Naive thymus-derived CD4-positive, alpha-beta T cell (primary cell): Measurements from ENCODE around the gene ZNF546. TPM values are rescaled to one million over a fixed set of nuclear protein-coding genes. Genes with fewer than 3 reads are reported as not detected.
"Not testable (repeated sequence)": the region's sequence is repeated elsewhere in the genome, so short reads cannot be mapped to it uniquely, and the experiment has no call there.

ENCODE experiments used
- ATAC-seq: fragments of 150-1000 bp; cut with Tn5 transposase; 2 replicates; pipeline ENCODE4 v1.10.0; 2021; ENCODE audit warnings: mild to moderate bottlenecking, moderate library complexity
- CTCF ChIA-PET: fragments of 350-600 bp; sonication (Branson Sonifier 250); formaldehyde crosslinking; loops from one replicate; lab custom pipeline; 2021; ENCODE audit warnings: antibody characterized with exemption; lab: Charles Lee
- POLR2A ChIA-PET: fragments of 350-600 bp; sonication (Branson Sonifier 250); formaldehyde crosslinking; loops from one replicate; lab custom pipeline; 2021; ENCODE audit warnings: antibody characterized with exemption, inconsistent platforms; lab: Charles Lee
- DNase-seq, 9 donors: peaks; one replicate each; pipeline versions ENCODE4 v3.0.0 to v3.0.0-alpha.2; 2020 to 2022; ENCODE audit warnings: mixed read lengths in 1 of 9
- H3K27ac ChIP-seq: one replicate; pipeline ENCODE4 v1.7.0; 2013; ENCODE audit warnings: mild to moderate bottlenecking, low read depth, low read length, moderate library complexity
- H3K27me3 ChIP-seq, 2 donors: one replicate each; pipeline ENCODE4 v1.7.0; 2013; ENCODE audit warnings: low read length in 2 of 2, mild to moderate bottlenecking in 2 of 2, moderate library complexity in 2 of 2; ENCODE audit not compliant: control insufficient read depth in 2 of 2, insufficient read depth in 2 of 2
- H3K36me3 ChIP-seq, 3 experiments: 1 replicate in 2 of 3; 2 replicates in 1 of 3; pipeline ENCODE4 v1.7.0; 2013; ENCODE audit warnings: low read length in 3 of 3, mild to moderate bottlenecking in 3 of 3, moderate library complexity in 1 of 3; ENCODE audit not compliant: insufficient read depth in 3 of 3, control insufficient read depth in 2 of 3
- H3K4me1 ChIP-seq, 2 donors: one replicate each; pipeline ENCODE4 v1.7.0; 2013; ENCODE audit warnings: low read length in 2 of 2, mild to moderate bottlenecking in 2 of 2, moderate library complexity in 1 of 2; ENCODE audit not compliant: control insufficient read depth in 2 of 2, insufficient read depth in 2 of 2
- H3K4me3 ChIP-seq: 2 replicates; pipeline ENCODE4 v1.7.0; 2013; ENCODE audit warnings: mild to moderate bottlenecking, low read length
- H3K9me3 ChIP-seq, 3 experiments: 1 replicate in 2 of 3; 2 replicates in 1 of 3; pipeline ENCODE4 v1.7.0; 2013; ENCODE audit warnings: low read length in 3 of 3; ENCODE audit not compliant: control insufficient read depth in 2 of 3
- H3K27ac Mint-ChIP-seq, 9 donors: one replicate each; pipeline ENCODE4 v1.8.0; 2020 to 2022; ENCODE audit warnings: mixed read lengths in 9 of 9, mild to moderate bottlenecking in 8 of 9, moderate library complexity in 5 of 9, inconsistent platforms in 2 of 9
- H3K27me3 Mint-ChIP-seq, 5 donors: one replicate each; pipeline ENCODE4 v1.8.0; 2021 to 2022; ENCODE audit warnings: mixed read lengths in 5 of 5, mild to moderate bottlenecking in 1 of 5
- H3K36me3 Mint-ChIP-seq, 5 donors: one replicate each; pipeline ENCODE4 v1.8.0; 2020 to 2022; ENCODE audit warnings: mixed read lengths in 5 of 5, mild to moderate bottlenecking in 3 of 5, inconsistent platforms in 1 of 5
- H3K4me1 Mint-ChIP-seq, 7 donors: one replicate each; pipeline ENCODE4 v1.8.0; 2020 to 2022; ENCODE audit warnings: mixed read lengths in 7 of 7, mild to moderate bottlenecking in 3 of 7, inconsistent platforms in 1 of 7
- H3K4me3 Mint-ChIP-seq, 10 donors: one replicate each; pipeline ENCODE4 v1.8.0; 2020 to 2022; ENCODE audit warnings: mild to moderate bottlenecking in 10 of 10, mixed read lengths in 10 of 10, moderate library complexity in 6 of 10, inconsistent platforms in 2 of 10
- H3K9me3 Mint-ChIP-seq, 11 donors: one replicate each; pipeline ENCODE4 v1.8.0; 2020 to 2022; ENCODE audit warnings: mixed read lengths in 11 of 11, mild to moderate bottlenecking in 4 of 11, inconsistent platforms in 1 of 11, moderate library complexity in 1 of 11
- intact Hi-C, 2 donors: fragments of 100-400 bp; cut with micrococcal nuclease; formaldehyde crosslinking; loops; one replicate each; pipeline ENCODE4 v1.15.1; 2023
- polyA plus RNA-seq, 2 donors: library from polyadenylated mRNA; unstranded; fragments of 300-500 nt; fragmentation: Illumina TruSeq; gene quantifications; one replicate each; pipeline ENCODE4 v1.2.3, GENCODE V29; 2021
- total RNA-seq, 6 experiments: library from RNA in 5 of 6; stranded (reverse) in 5 of 6; gene quantifications; 1 replicate in 5 of 6; 2 replicates in 1 of 6; pipeline ENCODE4 v1.2.3 and lab custom pipeline; 2021 to 2026

ZNF546 gene
- total and polyA plus RNA-seq, 7 experiments from 2014 or later: 4.7 to 24.8 (median 7.5) TPM

- intact Hi-C loops, CTCF ChIA-PET: not testable (repeated sequence)
These were observed 44.9 kb downstream of the ZNF546 start for GRCh38 chr19:40041718-40042117.

GRCh38 chr19:40053491-40053890, 56.6 kb downstream of the ZNF546 start:
- Histone ChIP-seq H3K4me1 (peaks cover 12% of the 10 kb centered on the region in 2 donors), H3K27ac (no peak overlapping the region), H3K9me3 (peaks cover 0 to 5% (median 0%) of the 10 kb centered on the region in 3 experiments), H3K36me3 (peaks cover 0 to 26% (median 0%) of the 10 kb centered on the region in 3 experiments), H3K4me3 (no peak overlapping the region), H3K27me3 (no peaks in the 10 kb centered on the region)
- no peak for ATAC-seq
- peaks cover 21 to 56% (median 47%) of the 10 kb centered on the region in 5 donors for H3K36me3 Mint-ChIP-seq
- H3K9me3 Mint-ChIP-seq: peaks cover 3 to 35% (median 9%) of the 10 kb centered on the region in 11 donors
- CTCF ChIA-PET: no interaction called here
- POLR2A ChIA-PET: no interaction called here
- no peak for DNase-seq
- intact Hi-C loops: loop anchor here in 1 of 2 donors (5.0 kb wide), 1 partner anchor 36 kb away; no protein-coding TSS in a partner anchor
- peaks cover 0 to 3% (median 0%) of the 10 kb centered on the region in 5 donors for H3K27me3 Mint-ChIP-seq
- H3K27ac Mint-ChIP-seq: peak overlapping the region in 1 of 9 donors; percentile 49
- peak overlapping the region in 9 of 10 donors; percentile 29 to 100 (median 97) for H3K4me3 Mint-ChIP-seq
- H3K4me1 Mint-ChIP-seq: peaks cover 31 to 71% (median 57%) of the 10 kb centered on the region in 7 donors

More at GRCh38 chr19:40041718-40042117, 44.9 kb downstream of the ZNF546 start:
- H3K4me3 ChIP-seq, H3K4me1 Mint-ChIP-seq, ATAC-seq, H3K27ac Mint-ChIP-seq, POLR2A ChIA-PET, H3K4me1 ChIP-seq, DNase-seq, H3K27me3 Mint-ChIP-seq, H3K4me3 Mint-ChIP-seq, H3K27me3 ChIP-seq, H3K27ac ChIP-seq: not testable (repeated sequence)
- H3K9me3 ChIP-seq: peaks cover 0 to 27% (median 16%) of the 10 kb centered on the region in 3 experiments
- Mint-ChIP-seq H3K36me3 (peaks cover 37 to 56% (median 40%) of the 10 kb centered on the region in 5 donors), H3K9me3 (peaks cover 19 to 64% (median 45%) of the 10 kb centered on the region in 11 donors)
- H3K36me3 ChIP-seq: peaks cover 20 to 36% (median 32%) of the 10 kb centered on the region in 3 experiments

GRCh38 chr19:40054632-40055031, 57.8 kb downstream of the ZNF546 start:
- peaks cover 0 to 36% (median 17%) of the 10 kb centered on the region in 11 donors for H3K9me3 Mint-ChIP-seq
- peak overlapping the region; percentile 81 for H3K4me3 ChIP-seq
- H3K36me3 Mint-ChIP-seq: peaks cover 20 to 49% (median 38%) of the 10 kb centered on the region in 5 donors
- H3K27ac ChIP-seq: no peak overlapping the region
- intact Hi-C loops: loop anchor here (1.0 to 5.0 kb wide), 3 partner anchors 37 to 58 kb away; partner anchors contain the start of gene ZNF780A (in 1 of the 2)
- no peaks in the 10 kb centered on the region for H3K27me3 ChIP-seq
- H3K9me3 ChIP-seq: peaks cover 0 to 15% (median 0%) of the 10 kb centered on the region in 3 experiments
- peak overlapping the region in 5 of 9 donors; percentile 12 to 83 (median 64) for H3K27ac Mint-ChIP-seq
- ChIA-PET POLR2A (interaction anchor here (2.8 kb wide), 1 partner anchor 36 kb away, joined by 12 read pairs; the partner anchor contains the start of gene ZNF780A), CTCF (no interaction called here)
- ATAC-seq: no peak
- H3K4me1 ChIP-seq: peaks cover 12% of the 10 kb centered on the region in 2 donors
- peaks cover 0 to 16% (median 0%) of the 10 kb centered on the region in 3 experiments for H3K36me3 ChIP-seq
- H3K4me3 Mint-ChIP-seq: peak overlapping the region; percentile 97 to 100 (median 99)
- H3K4me1 Mint-ChIP-seq: peaks cover 31 to 69% (median 54%) of the 10 kb centered on the region in 7 donors
- no peak for DNase-seq
- H3K27me3 Mint-ChIP-seq: peaks cover 0 to 11% (median 3%) of the 10 kb centered on the region in 5 donors

- Mint-ChIP-seq H3K36me3 (peaks cover 21 to 48% (median 37%) of the 10 kb centered on the region in 5 donors), H3K4me1 (peaks cover 31 to 69% (median 54%) of the 10 kb centered on the region in 7 donors), H3K4me3 (peak overlapping the region; percentile 97 to 100 (median 99)), H3K9me3 (peaks cover 0 to 39% (median 20%) of the 10 kb centered on the region in 11 donors), H3K27ac (peak overlapping the region in 8 of 9 donors; percentile 12 to 99 (median 84)), H3K27me3 (peaks cover 0 to 14% (median 6%) of the 10 kb centered on the region in 5 donors)
- intact Hi-C loops: loop anchor here in 1 of 2 donors (1.0 to 5.0 kb wide), 2 partner anchors 37 to 59 kb away; partner anchors contain the start of gene ZNF780A
- ChIA-PET POLR2A (interaction anchor here (0.8 to 3.4 kb wide), 5 partner anchors 16 to 84 kb away, joined by 3 to 13 read pairs (median 6); partner anchors contain the start of genes PSMC4, ZNF546 and ZNF780A), CTCF (no interaction called here)
- Histone ChIP-seq H3K36me3 (peaks cover 0 to 14% (median 0%) of the 10 kb centered on the region in 3 experiments), H3K4me1 (peaks cover 12% of the 10 kb centered on the region in 2 donors), H3K27ac (peak overlapping the region; percentile 89), H3K4me3 (peak overlapping the region; percentile 81), H3K27me3 (no peaks in the 10 kb centered on the region), H3K9me3 (peaks cover 0 to 19% (median 0%) of the 10 kb centered on the region in 3 experiments)
- DNase-seq (no peak), ATAC-seq (no peak)
These were observed 58.2 kb downstream of the ZNF546 start for GRCh38 chr19:40055049-40055448.

GRCh38 chr19:40055832-40056504, 59.1 kb downstream of the ZNF546 start, which contains the start of gene ZNF780B:
Gene ZNF780B, minus strand, starts transcription at chr19:40056231. Its CDS starts 5,899 bp downstream, at chr19:40050332.
- peak; percentile 33 to 79 (median 76) for DNase-seq
- Histone ChIP-seq H3K4me3 (peak within 1 kb of the TSS; percentile 81), H3K36me3 (peaks cover 0 to 7% (median 0%) of the 10 kb centered on the region in 3 experiments), H3K27me3 (no peaks in the 10 kb centered on the region), H3K4me1 (peaks cover 12% of the 10 kb centered on the region in 2 donors), H3K9me3 (peaks cover 0 to 13% (median 0%) of the 10 kb centered on the region in 3 experiments), H3K27ac (peak within 1 kb of the TSS; percentile 89)
- intact Hi-C loops: loop anchor here (1.0 to 5.0 kb wide), 5 partner anchors 34 to 85 kb away; partner anchors contain the start of genes ZNF780A (in 2 of the 2), PSMC4 (in 1 of the 2) and ZNF546 (in 1 of the 2)
- Mint-ChIP-seq H3K27ac (peak within 1 kb of the TSS; percentile 89 to 99 (median 96)), H3K36me3 (peaks cover 17 to 42% (median 30%) of the 10 kb centered on the region in 5 donors), H3K4me3 (peak within 1 kb of the TSS; percentile 97 to 100 (median 99)), H3K27me3 (peaks cover 0 to 14% (median 6%) of the 10 kb centered on the region in 5 donors), H3K4me1 (peaks cover 31 to 62% (median 54%) of the 10 kb centered on the region in 7 donors), H3K9me3 (peaks cover 4 to 36% (median 22%) of the 10 kb centered on the region in 11 donors)
- ChIA-PET CTCF (no interaction called here), POLR2A (interaction anchor here (0.6 to 3.4 kb wide), 7 partner anchors 8 to 85 kb away, joined by 3 to 13 read pairs (median 5); partner anchors contain the start of genes PSMC4, ZNF546 and ZNF780A)
- peak; percentile 94 for ATAC-seq

- DNase-seq: no peak
- peaks cover 31 to 59% (median 52%) of the 10 kb centered on the region in 7 donors for H3K4me1 Mint-ChIP-seq
- peak overlapping the region; percentile 48 to 99 (median 96) for H3K27ac Mint-ChIP-seq
- Histone ChIP-seq H3K27ac (peak overlapping the region; percentile 89), H3K27me3 (no peaks in the 10 kb centered on the region), H3K4me1 (peaks cover 12% of the 10 kb centered on the region in 2 donors), H3K36me3 (peaks cover 0 to 7% (median 0%) of the 10 kb centered on the region in 3 experiments), H3K9me3 (peaks cover 0 to 13% (median 0%) of the 10 kb centered on the region in 3 experiments), H3K4me3 (peak overlapping the region; percentile 81)
- intact Hi-C loops: loop anchor here (1.0 to 5.0 kb wide), 4 partner anchors 34 to 85 kb away; partner anchors contain the start of genes ZNF780A (in 2 of the 2), PSMC4 (in 1 of the 2) and ZNF546 (in 1 of the 2)
- H3K27me3 Mint-ChIP-seq: peaks cover 0 to 14% (median 6%) of the 10 kb centered on the region in 5 donors
- no peak for ATAC-seq
- ChIA-PET POLR2A (interaction anchor here (1.4 to 3.4 kb wide), 5 partner anchors 14 to 86 kb away, joined by 5 to 13 read pairs (median 6); partner anchors contain the start of genes PSMC4, ZNF546 and ZNF780A), CTCF (no interaction called here)
- H3K36me3 Mint-ChIP-seq: peaks cover 17 to 39% (median 27%) of the 10 kb centered on the region in 5 donors
- H3K9me3 Mint-ChIP-seq: peaks cover 5 to 37% (median 23%) of the 10 kb centered on the region in 11 donors
- H3K4me3 Mint-ChIP-seq: peak overlapping the region; percentile 97 to 100 (median 99)
These were observed 59.6 kb downstream of the ZNF546 start for GRCh38 chr19:40056505-40056904.
